ENCODE results near the gene SPC25. TPM values are rescaled to one million over a fixed set of nuclear protein-coding genes. Genes with fewer than 3 reads are reported as not detected.

Gene SPC25
- total RNA-seq, 1 experiment from 2014 or later, result 64.3 TPM

DNA sequence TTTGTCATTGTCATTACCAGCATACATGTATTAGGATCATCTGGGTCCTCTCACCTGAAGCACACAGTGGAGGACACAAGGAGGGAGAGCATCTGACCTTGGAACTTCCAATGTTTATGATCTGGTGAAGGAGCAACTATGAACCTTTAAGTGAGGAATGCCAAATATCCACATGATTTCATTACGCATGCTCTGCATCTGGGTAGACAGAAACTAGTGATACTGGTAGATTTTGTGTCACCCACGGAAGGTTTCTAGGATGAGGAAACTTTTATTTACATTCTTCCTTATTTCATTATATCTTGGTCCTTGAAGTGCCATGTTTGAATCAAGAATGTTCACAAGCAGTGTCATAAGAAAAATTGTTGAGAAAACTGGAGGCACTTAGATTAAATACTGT, 32.1 kb downstream of the SPC25 start:
- BruUV-seq (replicated peaks), result no TSS peak
- H3K4me3 ChIP-seq (ENCODE audit: low read depth, low read length, poor library complexity, severe bottlenecking), result no peak overlapping the region
- no peaks in the 10 kb centered on the region for H3K9me3 ChIP-seq (ENCODE audit: low read depth, low read length, poor library complexity, severe bottlenecking)
- DNase-seq (ENCODE audit: low spot score), result no peak
- H3K27ac ChIP-seq (ENCODE audit: low read depth, low read length, poor library complexity, severe bottlenecking), result no peak overlapping the region
- no peaks in the 10 kb centered on the region for H3K4me1 ChIP-seq (ENCODE audit: insufficient read depth, low read length, poor library complexity, severe bottlenecking)
- H3K36me3 ChIP-seq (ENCODE audit: insufficient read depth, low read length, poor library complexity, severe bottlenecking), result no peaks in the 10 kb centered on the region
- ChIA-PET CTCF (no interaction called here), POLR2A (ENCODE audit: low non-redundant PET) (no interaction called here)
- TF ChIP-seq EZH2 (IDR thresholded peaks at IDR 0.05; ENCODE audit: borderline replicate concordance, low read depth, low read length, poor library complexity, severe bottlenecking), result no peak
- TF ChIP-seq CTCF (conservative IDR thresholded peaks at IDR 0.05; ENCODE audit: low read depth, low read length), result no peak
- intact Hi-C loops (cut with micrococcal nuclease; ENCODE audit: unreplicated experiment), result no loop called here
- no peaks in the 10 kb centered on the region for H3K27me3 ChIP-seq (replicated peaks; ENCODE audit: insufficient read depth, low read depth, low read length, poor library complexity)

- CTCF ChIA-PET, result no interaction called here
- intact Hi-C loops (cut with micrococcal nuclease; ENCODE audit: unreplicated experiment), result no loop called here
- no peaks in the 10 kb centered on the region for H3K27me3 ChIP-seq (replicated peaks; ENCODE audit: insufficient read depth, low read depth, low read length, poor library complexity)
- TF ChIP-seq EZH2 (IDR thresholded peaks at IDR 0.05; ENCODE audit: borderline replicate concordance, low read depth, low read length, poor library complexity, severe bottlenecking) (no peak), CTCF (conservative IDR thresholded peaks at IDR 0.05; ENCODE audit: low read depth, low read length) (no peak)
- BruUV-seq (replicated peaks), result no TSS peak
- POLR2A ChIA-PET (ENCODE audit: low non-redundant PET), result no interaction called here
- no peak for DNase-seq (ENCODE audit: low spot score)
- no peak overlapping the region for H3K27ac ChIP-seq (ENCODE audit: low read depth, low read length, poor library complexity, severe bottlenecking)
- H3K4me1 ChIP-seq (ENCODE audit: insufficient read depth, low read length, poor library complexity, severe bottlenecking), result no peaks in the 10 kb centered on the region
- H3K9me3 ChIP-seq (ENCODE audit: low read depth, low read length, poor library complexity, severe bottlenecking), result no peaks in the 10 kb centered on the region
- no peak overlapping the region for H3K4me3 ChIP-seq (ENCODE audit: low read depth, low read length, poor library complexity, severe bottlenecking)
- H3K36me3 ChIP-seq (ENCODE audit: insufficient read depth, low read length, poor library complexity, severe bottlenecking), result no peaks in the 10 kb centered on the region
Measured at GRCh38 chr2:168855601-168856000, 34.6 kb downstream of the SPC25 start.

GRCh38 chr2:168854651-168855050, 35.6 kb downstream of the SPC25 start:
- ChIA-PET POLR2A (ENCODE audit: low non-redundant PET) (no interaction called here), CTCF (no interaction called here)
- H3K4me1 ChIP-seq (ENCODE audit: insufficient read depth, low read length, poor library complexity, severe bottlenecking), result no peaks in the 10 kb centered on the region
- no peaks in the 10 kb centered on the region for H3K36me3 ChIP-seq (ENCODE audit: insufficient read depth, low read length, poor library complexity, severe bottlenecking)
- intact Hi-C loops (cut with micrococcal nuclease; ENCODE audit: unreplicated experiment), result no loop called here
- no peaks in the 10 kb centered on the region for H3K9me3 ChIP-seq (ENCODE audit: low read depth, low read length, poor library complexity, severe bottlenecking)
- TF ChIP-seq CTCF (conservative IDR thresholded peaks at IDR 0.05; ENCODE audit: low read depth, low read length), result no peak
- TF ChIP-seq EZH2 (IDR thresholded peaks at IDR 0.05; ENCODE audit: borderline replicate concordance, low read depth, low read length, poor library complexity, severe bottlenecking), result no peak
- no TSS peak for BruUV-seq (replicated peaks)
- H3K27ac ChIP-seq (ENCODE audit: low read depth, low read length, poor library complexity, severe bottlenecking), result no peak overlapping the region
- no peak for DNase-seq (ENCODE audit: low spot score)
- no peaks in the 10 kb centered on the region for H3K27me3 ChIP-seq (replicated peaks; ENCODE audit: insufficient read depth, low read depth, low read length, poor library complexity)
- H3K4me3 ChIP-seq (ENCODE audit: low read depth, low read length, poor library complexity, severe bottlenecking), result no peak overlapping the region

Data from A673 (cell line).